Spleen (tissue), 11 donors: ENCODE results near the gene ERV3-1. TPM values are rescaled to one million over a fixed set of nuclear protein-coding genes. Genes with fewer than 3 reads are reported as not detected.
"Not testable (repeated sequence)": the region's sequence is repeated elsewhere in the genome, so short reads cannot be mapped to it uniquely, and the experiment has no call there.

Experiments
- DNase-seq: peaks from one replicate; pipeline ENCODE4 v3.0.0-alpha.2; 2020
- H3K27ac ChIP-seq, 8 donors: fragments of 200-600 bp; sonication (generic) in 7 of 8; 1 replicate in 4 of 8; 2 replicates in 4 of 8; pipeline versions ENCODE4 v1.5.0 to v1.8.0; 2016 to 2021; ENCODE audit warnings: inconsistent platforms in 4 of 8, mild to moderate bottlenecking in 4 of 8, moderate library complexity in 1 of 8
- H3K27me3 ChIP-seq, 7 donors: fragments of 200-600 bp; sonication (generic) in 6 of 7; replicated peaks in 1 of 7; 1 replicate in 4 of 7; 2 replicates in 3 of 7; pipeline versions ENCODE4 v1.5.0 to v1.8.0; 2016 to 2021; ENCODE audit warnings: inconsistent platforms in 3 of 7, mild to moderate bottlenecking in 1 of 7
- H3K36me3 ChIP-seq, 6 donors: fragments of 200-600 bp; sonication (generic) in 5 of 6; 1 replicate in 4 of 6; 2 replicates in 2 of 6; pipeline versions ENCODE4 v1.5.0 to v1.8.0; 2016 to 2021; ENCODE audit warnings: inconsistent platforms in 2 of 6
- H3K4me1 ChIP-seq, 6 donors: fragments of 200-600 bp; sonication (generic) in 5 of 6; 1 replicate in 3 of 6; 2 replicates in 3 of 6; pipeline versions ENCODE4 v1.5.0 to v1.8.0; 2016 to 2021; ENCODE audit warnings: inconsistent platforms in 3 of 6
- H3K4me3 ChIP-seq, 8 donors: fragments of 200-600 bp; sonication (generic) in 7 of 8; 1 replicate in 4 of 8; 2 replicates in 4 of 8; pipeline versions ENCODE4 v1.5.0 to v1.8.0; 2016 to 2021; ENCODE audit warnings: inconsistent platforms in 4 of 8, mild to moderate bottlenecking in 4 of 8, moderate library complexity in 2 of 8
- H3K9me3 ChIP-seq, 8 donors: fragments of 200-600 bp; sonication (generic) in 7 of 8; 1 replicate in 4 of 8; 2 replicates in 4 of 8; pipeline versions ENCODE4 v1.5.0 to v1.8.0; 2016 to 2021; ENCODE audit warnings: inconsistent platforms in 4 of 8
- POLR2A ChIP-seq, 3 donors: fragments of 450-650 bp; IDR thresholded peaks; one replicate each; pipeline ENCODE4 v1.5.1; 2017; ENCODE audit warnings: antibody characterized with exemption in 3 of 3, mild to moderate bottlenecking in 1 of 3
- POLR2AphosphoS5 ChIP-seq, 3 donors: sonication (generic); formaldehyde crosslinking; IDR thresholded peaks; one replicate each; pipeline ENCODE4 v1.5.1; 2017; ENCODE audit warnings: antibody characterized with exemption in 3 of 3
- WGBS, 5 donors: extraction: QIAGEN DNeasy Blood & Tissue Kit in 3 of 5; methylation state at CpG; one replicate each; pipeline versions ENCODE4 v1.1.5 to v1.1.7; 2013 to 2018; 5-methylcytosine and 5-hydroxymethylcytosine counted together
- intact Hi-C: fragments of 100-400 bp; cut with DNase I; formaldehyde crosslinking; loops from one replicate; pipeline ENCODE4 v1.15.0; 2023; ENCODE audit warnings: low total_unique reads
- polyA plus RNA-seq, 3 donors: library from polyadenylated mRNA; stranded (reverse); fragments of 200-250 nt; gene quantifications; one replicate each; pipeline ENCODE4 v1.2.1, GENCODE V29; 2013
- total RNA-seq, 7 donors: library from RNA; depleted of rRNA in 3 of 7; stranded (reverse); fragments of >200 nt in 3 of 7; fragmentation: NEBNext Ultra II Directional in 4 of 7; extraction: Animal tissue kit (Norgen Biotek cat#: 25700) in 4 of 7; gene quantifications; one replicate each; pipeline versions ENCODE4 v1.1.0 to v1.2.1, GENCODE V29; 2016 to 2021
- TF ChIP-seq, protein P1 (sequence below), 11 experiments: fragments of 200-600 bp in 7 of 11; fragments of 450-650 bp in 4 of 11; sonication (generic) in 4 of 11; IDR thresholded peaks in 8 of 11; conservative IDR thresholded peaks in 3 of 11; 1 replicate in 7 of 11; 2 replicates in 4 of 11; pipeline versions ENCODE4 v1.4.0 to v1.8.0; 2016 to 2021; ENCODE audit warnings: antibody characterized with exemption in 11 of 11, inconsistent platforms in 4 of 11, mild to moderate bottlenecking in 1 of 11
- donor health status: healthy with polysubstance abuse.
- donor health status: DM: no; HTN: no; CAD: no; lungs with moderate emphysema.
- donor health status: DM: no; HTN: no; CAD: no.
- donor health status: Bipolar disorder and iron deficiency.
- donor health status: healthy.
- donor health status: DM: no; HTN: no; CAD: no.
- donor health status: DM: yes; HTN: yes; CAD: no.

ERV3-1 gene
- total and polyA plus RNA-seq, 10 donors = 1.4 to 42.4 (median 22.3) TPM

DNA sequence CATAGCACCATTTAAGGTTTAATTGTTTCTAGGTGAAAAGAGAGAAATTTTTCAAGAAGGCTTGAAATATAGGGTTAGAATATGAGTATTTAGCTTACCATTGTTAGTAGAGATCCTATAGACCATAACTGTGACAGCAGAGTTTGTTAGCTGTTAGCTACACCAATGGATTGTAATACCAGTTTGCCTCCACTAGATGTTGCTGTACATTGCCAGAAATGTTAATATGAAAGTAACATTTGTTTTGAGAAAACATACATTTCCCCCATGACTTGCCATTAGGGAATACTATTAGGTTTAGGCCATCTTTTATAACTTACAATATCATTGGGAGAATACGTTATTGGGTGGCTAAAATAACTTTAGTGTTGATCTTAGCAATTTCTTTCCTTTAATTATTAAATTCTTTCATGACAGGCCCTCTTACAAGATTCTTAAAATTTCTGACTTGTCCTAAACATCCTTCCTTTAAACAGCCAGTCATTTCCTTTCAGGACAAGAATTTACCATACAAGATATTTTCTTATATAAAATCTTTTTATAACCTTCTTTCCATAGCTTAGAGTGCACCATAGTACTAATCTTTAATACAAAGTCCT, 55.1 kb downstream of the ERV3-1 start:
- 8 to 13% (median 12%) methylated on average over 1 of the region's 1 CpG for WGBS, 5 donors

DNA sequence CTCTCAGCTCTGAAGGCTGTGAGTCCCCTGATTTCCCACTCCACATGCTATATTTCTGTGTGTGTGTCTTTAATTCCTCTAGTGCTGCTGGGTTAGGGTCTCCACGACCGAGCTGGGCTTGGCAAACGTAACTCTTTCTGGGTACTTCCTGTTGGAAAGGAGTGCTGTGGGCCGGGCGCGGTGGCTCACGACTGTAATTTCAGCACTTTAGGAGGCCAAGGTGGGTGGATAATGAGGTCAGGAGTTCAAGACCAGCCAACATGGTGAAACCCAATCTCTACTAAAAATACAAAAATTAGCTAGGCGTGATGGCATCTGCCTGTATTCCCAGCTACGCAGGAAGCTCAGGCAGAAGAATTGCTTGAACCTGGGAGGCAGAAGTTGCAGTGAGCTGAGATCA, 55.8 kb downstream of the ERV3-1 start:
- H3K9me3 ChIP-seq, H3K4me3 ChIP-seq, H3K36me3 ChIP-seq, DNase-seq: not testable (repeated sequence)
- WGBS, 5 donors = 19 to 50% (median 33%) methylated on average over 9 of the region's 9 CpGs
- intact Hi-C loops = loop anchor here (5.0 kb wide), 1 partner anchor 357 kb away; no protein-coding TSS in a partner anchor
- Histone ChIP-seq H3K4me1 (peaks cover 5 to 21% (median 11%) of the 10 kb centered on the region in 6 donors), H3K27ac (peak overlapping the region in 2 of 8 donors; percentile 37 to 43), H3K27me3 (peaks cover 0 to 44% (median 14%) of the 10 kb centered on the region in 7 donors)

More for the DNA sequence above, 55.1 kb downstream of the ERV3-1 start:
- intact Hi-C loops = loop anchor here (5.0 kb wide), 1 partner anchor 356 kb away; no protein-coding TSS in a partner anchor
- Histone ChIP-seq H3K27me3 (peaks cover 0 to 37% (median 14%) of the 10 kb centered on the region in 7 donors), H3K4me1 (peaks cover 5 to 21% (median 11%) of the 10 kb centered on the region in 6 donors), H3K4me3 (no peak overlapping the region), H3K36me3 (no peaks in the 10 kb centered on the region), H3K27ac (peak overlapping the region in 2 of 8 donors; percentile 37 to 43), H3K9me3 (peaks cover 0 to 7% (median 0%) of the 10 kb centered on the region in 8 donors)
- DNase-seq = no peak
- no peak for TF ChIP-seq POLR2AphosphoS5 (IDR thresholded peaks at IDR 0.05)
- no peak for TF ChIP-seq POLR2A (IDR thresholded peaks at IDR 0.05)
- TF ChIP-seq, protein P1, sequence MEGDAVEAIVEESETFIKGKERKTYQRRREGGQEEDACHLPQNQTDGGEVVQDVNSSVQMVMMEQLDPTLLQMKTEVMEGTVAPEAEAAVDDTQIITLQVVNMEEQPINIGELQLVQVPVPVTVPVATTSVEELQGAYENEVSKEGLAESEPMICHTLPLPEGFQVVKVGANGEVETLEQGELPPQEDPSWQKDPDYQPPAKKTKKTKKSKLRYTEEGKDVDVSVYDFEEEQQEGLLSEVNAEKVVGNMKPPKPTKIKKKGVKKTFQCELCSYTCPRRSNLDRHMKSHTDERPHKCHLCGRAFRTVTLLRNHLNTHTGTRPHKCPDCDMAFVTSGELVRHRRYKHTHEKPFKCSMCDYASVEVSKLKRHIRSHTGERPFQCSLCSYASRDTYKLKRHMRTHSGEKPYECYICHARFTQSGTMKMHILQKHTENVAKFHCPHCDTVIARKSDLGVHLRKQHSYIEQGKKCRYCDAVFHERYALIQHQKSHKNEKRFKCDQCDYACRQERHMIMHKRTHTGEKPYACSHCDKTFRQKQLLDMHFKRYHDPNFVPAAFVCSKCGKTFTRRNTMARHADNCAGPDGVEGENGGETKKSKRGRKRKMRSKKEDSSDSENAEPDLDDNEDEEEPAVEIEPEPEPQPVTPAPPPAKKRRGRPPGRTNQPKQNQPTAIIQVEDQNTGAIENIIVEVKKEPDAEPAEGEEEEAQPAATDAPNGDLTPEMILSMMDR (IDR thresholded peaks at IDR 0.05 in 8 of 11, conservative IDR thresholded peaks at IDR 0.05 in 3 of 11) = peak; percentile 60 to 90 (median 83)

DNA sequence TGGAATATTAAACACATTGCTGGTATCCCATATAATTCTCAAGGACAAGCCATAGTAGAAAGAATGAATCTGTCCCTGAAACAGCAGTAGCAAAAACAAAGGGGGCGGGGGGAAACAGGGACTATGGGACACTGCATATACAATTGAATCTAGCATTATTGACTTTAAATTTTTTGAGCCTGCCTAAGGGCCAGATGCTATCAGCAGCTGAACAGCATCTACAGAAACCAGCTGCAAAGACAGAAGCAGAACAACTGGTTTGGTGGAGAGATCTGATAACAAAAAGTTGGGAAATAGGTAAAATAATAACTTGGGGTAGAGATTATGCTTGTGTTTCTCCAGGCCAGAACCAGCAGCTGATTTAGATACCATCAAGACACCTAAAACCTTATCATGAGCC, 57.7 kb downstream of the ERV3-1 start:
- intact Hi-C loops, H3K27ac ChIP-seq, DNase-seq, H3K4me3 ChIP-seq, H3K9me3 ChIP-seq, H3K36me3 ChIP-seq: not testable (repeated sequence)
- H3K4me1 ChIP-seq = peaks cover 5 to 21% (median 11%) of the 10 kb centered on the region in 6 donors
- WGBS, 5 donors = 81 to 97% (median 88%) methylated on average over 1 of the region's 1 CpG
- H3K27me3 ChIP-seq = peaks cover 0 to 58% (median 14%) of the 10 kb centered on the region in 7 donors

DNA sequence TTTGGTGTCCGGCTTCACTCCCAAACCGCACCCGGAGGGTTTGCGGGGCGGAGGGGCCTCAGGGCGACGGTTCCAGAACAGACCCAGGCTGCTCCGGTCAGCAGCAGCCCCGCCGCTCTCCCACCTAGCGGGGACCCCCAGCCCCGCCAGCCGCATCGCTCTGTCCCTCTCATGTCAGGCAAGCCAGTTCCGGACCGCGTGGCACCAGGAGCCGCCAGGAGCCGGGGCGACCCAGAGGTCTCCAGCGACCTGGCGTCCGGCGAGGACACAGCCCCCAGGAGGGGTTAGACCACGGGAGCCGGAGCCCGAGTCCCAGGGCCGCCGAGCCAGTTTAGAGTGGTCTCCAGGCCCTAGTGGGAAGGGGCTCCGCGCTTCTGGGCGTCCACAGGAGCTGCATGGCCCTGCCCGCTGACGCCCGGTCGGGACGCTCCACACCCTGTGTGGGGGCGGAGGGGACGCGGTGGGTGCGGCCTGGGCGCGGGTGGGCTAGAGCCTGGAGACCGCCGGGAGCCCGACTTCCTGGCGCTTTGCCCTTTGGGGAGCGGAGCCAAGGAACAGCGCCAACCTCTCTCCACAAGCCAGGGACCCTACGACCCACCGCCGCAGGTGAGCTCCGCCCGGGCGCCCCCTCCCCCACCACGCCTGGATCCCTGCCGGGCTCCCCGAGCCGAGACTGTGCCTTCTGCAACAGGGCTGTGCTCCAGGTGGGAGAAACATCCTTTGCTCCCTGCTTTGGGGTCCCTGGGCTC, 59.1 kb downstream of the ERV3-1 start:
- Histone ChIP-seq H3K9me3 (peaks cover 0 to 5% (median 0%) of the 10 kb centered on the region in 8 donors), H3K27ac (no peak overlapping the region), H3K4me3 (peak overlapping the region in 6 of 8 donors; percentile 8 to 54 (median 24)), H3K27me3 (peaks cover 0 to 67% (median 16%) of the 10 kb centered on the region in 7 donors), H3K36me3 (no peaks in the 10 kb centered on the region), H3K4me1 (peaks cover 5 to 21% (median 11%) of the 10 kb centered on the region in 6 donors)
- WGBS, 5 donors = 4 to 12% (median 5%) methylated on average over 12 to 59 of the region's 59 CpGs
- TF ChIP-seq POLR2AphosphoS5 (IDR thresholded peaks at IDR 0.05) = peak in 1 of 3 donors; percentile 11
- TF ChIP-seq POLR2A (IDR thresholded peaks at IDR 0.05) = no peak
- no peak for DNase-seq
- intact Hi-C loops = no loop called here

DNA sequence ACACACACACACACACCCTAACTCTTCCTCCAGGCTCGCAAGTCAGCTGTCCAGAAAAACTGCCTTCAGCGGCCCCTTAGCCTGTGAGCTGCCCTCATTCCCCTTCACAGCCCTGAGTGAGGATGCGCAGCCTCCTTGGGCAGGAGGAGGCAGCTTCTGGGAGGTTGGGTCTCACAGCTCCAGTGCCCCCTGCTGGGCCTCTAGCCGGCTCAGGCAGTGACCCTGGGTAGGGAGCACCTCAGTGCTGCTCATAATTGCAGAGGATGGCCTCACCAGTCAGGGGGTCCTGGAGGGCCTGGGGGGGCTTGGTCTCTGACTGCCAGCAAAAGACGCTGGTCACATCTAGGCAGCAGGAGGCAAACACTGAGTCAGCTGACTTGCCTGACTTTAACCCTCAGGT, 59.7 kb downstream of the ERV3-1 start:
- no peak for DNase-seq
- peaks cover 0 to 5% (median 0%) of the 10 kb centered on the region in 8 donors for H3K9me3 ChIP-seq
- H3K27ac ChIP-seq = no peak overlapping the region
- no peak for TF ChIP-seq POLR2AphosphoS5 (IDR thresholded peaks at IDR 0.05)
- H3K27me3 ChIP-seq = peaks cover 0 to 68% (median 16%) of the 10 kb centered on the region in 7 donors
- WGBS, 5 donors = 33 to 54% (median 34%) methylated on average over 3 to 5 of the region's 5 CpGs
- intact Hi-C loops = no loop called here
- H3K4me1 ChIP-seq = peaks cover 5 to 21% (median 11%) of the 10 kb centered on the region in 6 donors
- H3K4me3 ChIP-seq = peak overlapping the region in 1 of 8 donors; percentile 23
- no peaks in the 10 kb centered on the region for H3K36me3 ChIP-seq
